Adipocyte (in vitro differentiated cells): ENCODE results near the gene LAMA4.

Source experiments
- DNase-seq: peaks from one replicate; pipeline ENCODE4 v3.0.0-alpha.2; 2015; ENCODE audit warnings: low read depth
- H3K27me3 ChIP-seq: replicated peaks from 2 replicates; pipeline ENCODE4 v1.7.0; 2013; ENCODE audit warnings: mild to moderate bottlenecking, low read length, moderate library complexity; ENCODE audit not compliant: control insufficient read depth, insufficient read depth
- H3K36me3 ChIP-seq: 2 replicates; pipeline ENCODE4 v1.7.0; 2013; ENCODE audit warnings: low read length, mild to moderate bottlenecking, moderate library complexity; ENCODE audit not compliant: control insufficient read depth, insufficient read depth, severe bottlenecking
- H3K4me1 ChIP-seq: 2 replicates; pipeline ENCODE4 v1.7.0; 2013; ENCODE audit warnings: mild to moderate bottlenecking, low read length, moderate library complexity; ENCODE audit not compliant: control insufficient read depth, insufficient read depth
- H3K4me3 ChIP-seq: 2 replicates; pipeline ENCODE4 v1.7.0; 2013; ENCODE audit warnings: mild to moderate bottlenecking, low read length, moderate library complexity
- H3K9ac ChIP-seq: 2 replicates; pipeline ENCODE4 v1.7.0; 2013; ENCODE audit warnings: mild to moderate bottlenecking, low read length, moderate library complexity
- H3K9me3 ChIP-seq: 2 replicates; pipeline ENCODE4 v1.7.0; 2013; ENCODE audit warnings: mild to moderate bottlenecking, low read length, moderate library complexity; ENCODE audit not compliant: control insufficient read depth

The LAMA4 gene

GRCh38 chr6:112194511-112194910 lies 59.9 kb downstream of the LAMA4 start:
- peaks cover 43% of the 10 kb centered on the region for H3K4me1 ChIP-seq

GRCh38 chr6:112193535-112194051 lies 60.8 kb downstream of the LAMA4 start:
- Histone ChIP-seq H3K4me3 (no peak overlapping the region), H3K36me3 (peaks cover 84% of the 10 kb centered on the region), H3K4me1 (peaks cover 52% of the 10 kb centered on the region), H3K9ac (no peak overlapping the region), H3K9me3 (no peaks in the 10 kb centered on the region), H3K27me3 (no peaks in the 10 kb centered on the region)
- DNase-seq, result no peak

More at GRCh38 chr6:112194511-112194910, 59.9 kb downstream of the LAMA4 start:
- H3K9ac ChIP-seq, result no peak overlapping the region
- H3K4me3 ChIP-seq, result no peak overlapping the region
- H3K27me3 ChIP-seq, result no peaks in the 10 kb centered on the region
- H3K36me3 ChIP-seq, result peaks cover 87% of the 10 kb centered on the region
- H3K9me3 ChIP-seq, result no peaks in the 10 kb centered on the region
- no peak for DNase-seq

GRCh38 chr6:112193117-112193516 lies 61.2 kb downstream of the LAMA4 start:
- peaks cover 54% of the 10 kb centered on the region for H3K4me1 ChIP-seq
- DNase-seq, result no peak
- H3K36me3 ChIP-seq, result peaks cover 84% of the 10 kb centered on the region
- H3K4me3 ChIP-seq, result no peak overlapping the region
- H3K9me3 ChIP-seq, result no peaks in the 10 kb centered on the region
- H3K9ac ChIP-seq, result no peak overlapping the region
- no peaks in the 10 kb centered on the region for H3K27me3 ChIP-seq

- Histone ChIP-seq H3K9ac (no peak overlapping the region), H3K27me3 (no peaks in the 10 kb centered on the region), H3K9me3 (no peaks in the 10 kb centered on the region), H3K4me3 (no peak overlapping the region), H3K36me3 (peaks cover 84% of the 10 kb centered on the region), H3K4me1 (peaks cover 47% of the 10 kb centered on the region)
- no peak for DNase-seq
These were observed 62.8 kb downstream of the LAMA4 start for GRCh38 chr6:112191509-112192020.

- H3K4me1 ChIP-seq, result peaks cover 35% of the 10 kb centered on the region
- peaks cover 92% of the 10 kb centered on the region for H3K36me3 ChIP-seq
- peak overlapping the region; percentile 22 for H3K9ac ChIP-seq
- no peaks in the 10 kb centered on the region for H3K27me3 ChIP-seq
- H3K9me3 ChIP-seq, result no peaks in the 10 kb centered on the region
- no peak overlapping the region for H3K4me3 ChIP-seq
- DNase-seq, result no peak
These were observed 64.2 kb downstream of the LAMA4 start for GRCh38 chr6:112190164-112190563.

GRCh38 chr6:112189494-112189893 lies 64.9 kb downstream of the LAMA4 start:
- H3K9me3 ChIP-seq, result no peaks in the 10 kb centered on the region
- DNase-seq, result peak; percentile 31
- H3K9ac ChIP-seq, result peak overlapping the region; percentile 30
- peaks cover 30% of the 10 kb centered on the region for H3K4me1 ChIP-seq
- H3K4me3 ChIP-seq, result peak overlapping the region; percentile 11
- peaks cover 94% of the 10 kb centered on the region for H3K36me3 ChIP-seq
- no peaks in the 10 kb centered on the region for H3K27me3 ChIP-seq

GRCh38 chr6:112188906-112189305 lies 65.5 kb downstream of the LAMA4 start:
- Histone ChIP-seq H3K9ac (peak overlapping the region; percentile 30), H3K4me3 (peak overlapping the region; percentile 3), H3K36me3 (peaks cover 94% of the 10 kb centered on the region), H3K27me3 (no peaks in the 10 kb centered on the region), H3K9me3 (no peaks in the 10 kb centered on the region), H3K4me1 (peaks cover 27% of the 10 kb centered on the region)
- peak; percentile 92 for DNase-seq

- no peak for DNase-seq
- H3K36me3 ChIP-seq, result peaks cover 93% of the 10 kb centered on the region
- H3K9ac ChIP-seq, result no peak overlapping the region
- peaks cover 28% of the 10 kb centered on the region for H3K4me1 ChIP-seq
- H3K27me3 ChIP-seq, result no peaks in the 10 kb centered on the region
- H3K9me3 ChIP-seq, result no peaks in the 10 kb centered on the region
- H3K4me3 ChIP-seq, result no peak overlapping the region
These were observed 66.6 kb downstream of the LAMA4 start for GRCh38 chr6:112187736-112188135.

- peaks cover 90% of the 10 kb centered on the region for H3K36me3 ChIP-seq
- H3K27me3 ChIP-seq, result no peaks in the 10 kb centered on the region
- no peaks in the 10 kb centered on the region for H3K9me3 ChIP-seq
- no peak overlapping the region for H3K9ac ChIP-seq
- no peak overlapping the region for H3K4me3 ChIP-seq
- peak; percentile 34 for DNase-seq
- H3K4me1 ChIP-seq, result peaks cover 22% of the 10 kb centered on the region
These were observed 69.4 kb downstream of the LAMA4 start for GRCh38 chr6:112184951-112185350.

- Histone ChIP-seq H3K4me3 (no peak overlapping the region), H3K36me3 (peaks cover 94% of the 10 kb centered on the region), H3K9me3 (no peaks in the 10 kb centered on the region), H3K9ac (peak overlapping the region; percentile 9), H3K27me3 (no peaks in the 10 kb centered on the region), H3K4me1 (peaks cover 9% of the 10 kb centered on the region)
- peak; percentile 43 for DNase-seq
These were observed 71.1 kb downstream of the LAMA4 start for GRCh38 chr6:112183271-112183671.

GRCh38 chr6:112181130-112181529 lies 73.2 kb downstream of the LAMA4 start:
- H3K9ac ChIP-seq, result no peak overlapping the region
- DNase-seq, result no peak
- no peaks in the 10 kb centered on the region for H3K27me3 ChIP-seq
- peaks cover 94% of the 10 kb centered on the region for H3K36me3 ChIP-seq
- no peaks in the 10 kb centered on the region for H3K9me3 ChIP-seq
- no peak overlapping the region for H3K4me3 ChIP-seq
- peaks cover 9% of the 10 kb centered on the region for H3K4me1 ChIP-seq
